Activated T-helper 1 cell treated with anti-CD3 and anti-CD28 coated beads, Interleukin-12 subunit alpha, Interleukin-12 subunit beta, Interleukin-2, Interleukin-4 antibody, amounts not matched to agents 30 ng/mL and 10 ng/mL and 1 ng/mL, durations not matched to agents 14 hours and 24 hours and 36 hours (primary cell): Measurements from ENCODE around the gene NLRP6. TPM values are rescaled to one million over a fixed set of nuclear protein-coding genes. Genes with fewer than 3 reads are reported as not detected.

ENCODE experiments used
- DNase-seq: peaks from one replicate; pipeline ENCODE4 v3.0.0; 2021; ENCODE audit warnings: low spot score
- H3K27ac Mint-ChIP-seq: one replicate; pipeline ENCODE4 v1.8.0; 2021; ENCODE audit warnings: mild to moderate bottlenecking, mixed read lengths
- H3K27me3 Mint-ChIP-seq: one replicate; pipeline ENCODE4 v1.8.0; 2022; ENCODE audit warnings: mild to moderate bottlenecking, moderate library complexity, mixed read lengths; ENCODE audit not compliant: insufficient read depth
- H3K36me3 Mint-ChIP-seq: one replicate; pipeline ENCODE4 v1.8.0; 2021; ENCODE audit warnings: low read depth, mixed read lengths
- H3K4me1 Mint-ChIP-seq: one replicate; pipeline ENCODE4 v1.8.0; 2021; ENCODE audit warnings: low read depth, mixed read lengths
- H3K4me3 Mint-ChIP-seq: one replicate; pipeline ENCODE4 v1.8.0; 2021; ENCODE audit warnings: mild to moderate bottlenecking, moderate library complexity, mixed read lengths
- H3K9me3 Mint-ChIP-seq: one replicate; pipeline ENCODE4 v1.8.0; 2021; ENCODE audit warnings: mixed read lengths
- intact Hi-C: fragments of 100-400 bp; cut with micrococcal nuclease; formaldehyde crosslinking; loops from one replicate; pipeline ENCODE4 v1.15.1; 2024
- total RNA-seq: library from RNA; stranded (reverse); gene quantifications from 2 replicates; pipeline ENCODE4 v1.2.3, GENCODE V29; 2022

The NLRP6 gene
- total RNA-seq, 1 donor from 2014 or later: 5.2 TPM

DNA sequence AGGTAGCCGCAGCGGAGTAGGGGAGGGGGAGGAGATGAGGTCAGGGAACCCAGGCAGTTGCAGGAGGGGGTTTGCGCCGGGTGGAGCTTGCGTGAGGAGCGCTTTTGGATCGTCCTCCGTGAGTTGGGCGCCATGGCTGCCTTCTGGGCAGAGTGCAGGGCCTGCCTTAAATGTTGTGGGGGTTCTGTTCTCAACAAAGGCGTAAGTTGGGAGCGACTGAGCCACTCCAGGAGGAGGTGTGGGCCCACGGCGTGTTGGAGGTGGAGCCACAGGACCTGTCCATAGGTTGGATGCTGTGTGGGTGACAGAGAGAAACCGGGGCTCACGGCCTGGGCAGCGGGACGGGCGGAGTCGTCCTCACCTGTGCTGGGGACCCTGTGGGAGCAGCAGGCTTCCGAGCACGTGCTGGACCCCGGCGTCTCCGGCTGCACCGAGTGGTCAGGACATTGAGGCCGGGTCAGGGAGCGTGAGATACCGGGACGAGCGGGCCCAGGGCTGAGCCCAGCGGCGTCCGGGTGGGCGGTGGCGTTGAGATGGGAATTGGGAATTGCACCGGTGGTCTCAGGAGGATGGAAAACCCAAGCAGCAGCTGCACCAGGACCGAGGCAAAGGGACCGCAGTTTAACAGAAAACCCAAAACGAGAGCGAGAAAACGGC, 9.7 kb downstream of the NLRP6 start:
- Mint-ChIP-seq H3K27ac (peak overlapping the region; percentile 98), H3K9me3 (no peaks in the 10 kb centered on the region), H3K4me3 (peak overlapping the region; percentile 95), H3K4me1 (peaks cover 42% of the 10 kb centered on the region), H3K36me3 (peaks cover 18% of the 10 kb centered on the region), H3K27me3 (peaks cover 6% of the 10 kb centered on the region)
- no peak for DNase-seq
- intact Hi-C loops: loop anchor here (2.0 to 5.0 kb wide), 5 partner anchors 19 to 69 kb away; partner anchors contain the start of genes PSMD13 and SIRT3

DNA sequence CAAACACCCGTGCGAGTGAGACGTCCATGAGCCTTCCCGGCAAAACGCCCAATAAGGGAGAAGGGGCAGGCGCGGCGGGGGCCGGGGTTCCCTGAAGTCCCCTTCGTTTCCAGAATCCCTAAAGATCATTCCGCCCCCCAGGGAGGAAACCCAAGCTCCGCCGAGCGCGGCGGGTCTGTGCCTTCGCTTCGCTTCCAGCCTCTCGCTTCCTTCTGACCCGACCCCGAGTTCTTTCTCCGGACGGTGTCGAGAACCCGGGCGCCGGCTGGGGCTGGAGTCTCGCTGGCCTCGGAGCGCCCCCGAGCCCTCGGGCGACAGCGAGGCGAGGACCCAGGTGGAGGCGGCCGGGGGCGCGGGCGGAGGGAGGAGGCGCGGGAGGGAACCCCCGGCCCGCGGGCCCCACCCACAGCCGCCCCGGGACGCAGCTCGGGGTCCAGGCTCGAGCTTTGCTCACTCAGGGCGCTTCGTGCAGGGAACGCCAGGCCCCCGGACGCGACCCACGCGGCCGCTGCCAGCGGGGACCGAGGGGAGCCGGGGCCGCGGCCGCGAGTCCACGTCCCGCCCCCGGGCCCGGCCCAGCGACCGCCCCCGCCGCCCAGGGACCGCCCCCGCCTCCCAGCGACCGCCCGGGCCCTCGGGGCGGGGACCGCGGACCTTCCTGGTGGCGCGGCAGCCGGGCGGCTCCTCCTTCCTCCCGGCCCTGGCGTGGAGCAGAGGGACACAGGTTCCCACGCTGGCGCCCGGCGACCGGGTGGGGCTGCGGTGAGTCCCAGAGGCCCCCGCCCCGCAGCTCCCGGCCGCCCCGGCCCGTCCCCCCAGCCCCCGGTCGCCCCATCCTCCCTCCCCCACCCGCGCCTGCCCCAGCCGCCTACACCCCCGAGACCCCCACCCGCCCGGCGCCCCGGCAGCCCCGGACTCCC, 10.5 kb downstream of the NLRP6 start, which contains the start of gene PGGHG:
TSS of gene PGGHG (plus strand) at position 649 of the 920 bp plus-strand sequence. CDS start 691 bp downstream, outside the sequence.
- Mint-ChIP-seq H3K4me1 (peaks cover 35% of the 10 kb centered on the region), H3K36me3 (peaks cover 15% of the 10 kb centered on the region), H3K27ac (peak within 1 kb of the TSS; percentile 98), H3K4me3 (peak within 1 kb of the TSS; percentile 95), H3K27me3 (peaks cover 6% of the 10 kb centered on the region), H3K9me3 (no peaks in the 10 kb centered on the region)
- intact Hi-C loops: loop anchor here (2.0 to 5.0 kb wide), 5 partner anchors 20 to 69 kb away; partner anchors contain the start of genes PSMD13 and SIRT3
- DNase-seq: peak; percentile 68

- peaks cover 33% of the 10 kb centered on the region for H3K4me1 Mint-ChIP-seq
- H3K27me3 Mint-ChIP-seq: peaks cover 6% of the 10 kb centered on the region
- DNase-seq: no peak
- H3K9me3 Mint-ChIP-seq: no peaks in the 10 kb centered on the region
- H3K4me3 Mint-ChIP-seq: peak overlapping the region; percentile 71
- H3K27ac Mint-ChIP-seq: peak overlapping the region; percentile 55
- intact Hi-C loops: loop anchor here (2.0 to 5.0 kb wide), 5 partner anchors 19 to 68 kb away; partner anchors contain the start of genes PSMD13 and SIRT3
- H3K36me3 Mint-ChIP-seq: peaks cover 15% of the 10 kb centered on the region
Observed at GRCh38 chr11:289398-289711, 11.1 kb downstream of the NLRP6 start.

GRCh38 chr11:289712-290620, 11.8 kb downstream of the NLRP6 start:
- H3K9me3 Mint-ChIP-seq: no peaks in the 10 kb centered on the region
- peaks cover 15% of the 10 kb centered on the region for H3K36me3 Mint-ChIP-seq
- DNase-seq: no peak

DNA sequence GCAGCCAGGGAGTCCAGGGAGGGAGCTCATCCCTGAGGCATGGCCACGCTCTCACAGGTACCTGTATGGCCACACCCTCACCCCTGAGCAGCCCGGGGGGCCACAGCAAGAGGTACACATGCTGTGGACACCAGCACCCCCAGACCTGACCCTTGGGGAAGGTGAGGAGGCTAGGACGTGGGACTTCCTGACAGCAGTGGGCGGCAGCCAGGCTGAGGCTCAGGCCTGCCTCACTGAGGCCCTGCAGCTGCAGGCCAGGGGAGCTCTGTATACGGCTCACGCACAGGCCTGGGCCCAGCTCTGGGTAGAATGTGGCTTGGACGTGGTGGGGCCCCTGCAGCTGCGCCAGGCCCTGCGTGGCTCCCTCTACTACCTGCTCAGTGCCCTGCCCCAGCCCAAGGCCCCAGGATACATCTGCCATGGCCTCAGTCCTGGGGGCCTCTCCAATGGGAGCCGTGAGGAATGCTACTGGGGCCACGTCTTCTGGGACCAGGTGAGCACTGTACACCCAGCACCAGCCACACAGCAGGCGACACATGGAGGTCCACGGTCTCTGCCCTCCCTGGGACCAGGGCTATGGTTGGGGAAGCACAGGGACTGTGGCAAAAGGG, 12.5 kb downstream of the NLRP6 start:
- DNase-seq: no peak
- peak overlapping the region; percentile 44 for H3K27ac Mint-ChIP-seq
- H3K9me3 Mint-ChIP-seq: no peaks in the 10 kb centered on the region
- peaks cover 29% of the 10 kb centered on the region for H3K4me1 Mint-ChIP-seq
- H3K27me3 Mint-ChIP-seq: peaks cover 6% of the 10 kb centered on the region
- intact Hi-C loops: no loop called here
- H3K36me3 Mint-ChIP-seq: peaks cover 11% of the 10 kb centered on the region
- H3K4me3 Mint-ChIP-seq: peak overlapping the region; percentile 71

More at GRCh38 chr11:289712-290620, 11.8 kb downstream of the NLRP6 start:
- intact Hi-C loops: loop anchor here (2.0 to 5.0 kb wide), 5 partner anchors 19 to 67 kb away; partner anchors contain the start of genes PSMD13 and SIRT3
- Mint-ChIP-seq H3K4me1 (peaks cover 33% of the 10 kb centered on the region), H3K27me3 (peaks cover 6% of the 10 kb centered on the region), H3K27ac (peak overlapping the region; percentile 65), H3K4me3 (peak overlapping the region; percentile 71)

- peak overlapping the region; percentile 71 for H3K4me3 Mint-ChIP-seq
- H3K4me1 Mint-ChIP-seq: peaks cover 21% of the 10 kb centered on the region
- peak overlapping the region; percentile 44 for H3K27ac Mint-ChIP-seq
- H3K36me3 Mint-ChIP-seq: peaks cover 11% of the 10 kb centered on the region
- no peak for DNase-seq
- H3K27me3 Mint-ChIP-seq: peaks cover 6% of the 10 kb centered on the region
- intact Hi-C loops: no loop called here
- no peaks in the 10 kb centered on the region for H3K9me3 Mint-ChIP-seq
Observed at GRCh38 chr11:291281-292210, 13.3 kb downstream of the NLRP6 start.

- Mint-ChIP-seq H3K9me3 (no peaks in the 10 kb centered on the region), H3K4me3 (no peak overlapping the region), H3K36me3 (peaks cover 11% of the 10 kb centered on the region), H3K27me3 (peaks cover 2% of the 10 kb centered on the region), H3K4me1 (peaks cover 16% of the 10 kb centered on the region), H3K27ac (no peak overlapping the region)
- intact Hi-C loops: no loop called here
- no peak for DNase-seq
Observed at GRCh38 chr11:292211-293121, 14.3 kb downstream of the NLRP6 start.

- Mint-ChIP-seq H3K27me3 (peaks cover 1% of the 10 kb centered on the region), H3K4me1 (peaks cover 15% of the 10 kb centered on the region), H3K36me3 (peaks cover 8% of the 10 kb centered on the region), H3K9me3 (no peaks in the 10 kb centered on the region), H3K4me3 (no peak overlapping the region), H3K27ac (no peak overlapping the region)
- intact Hi-C loops: no loop called here
- no peak for DNase-seq
Observed at GRCh38 chr11:293271-293851, 15.2 kb downstream of the NLRP6 start.

- peaks cover 15% of the 10 kb centered on the region for H3K4me1 Mint-ChIP-seq
- intact Hi-C loops: no loop called here
- H3K36me3 Mint-ChIP-seq: peaks cover 8% of the 10 kb centered on the region
- H3K9me3 Mint-ChIP-seq: no peaks in the 10 kb centered on the region
- H3K27ac Mint-ChIP-seq: no peak overlapping the region
- H3K27me3 Mint-ChIP-seq: peaks cover 1% of the 10 kb centered on the region
- DNase-seq: no peak
- no peak overlapping the region for H3K4me3 Mint-ChIP-seq
Observed at GRCh38 chr11:293852-294661, 15.8 kb downstream of the NLRP6 start.

- peaks cover 1% of the 10 kb centered on the region for H3K27me3 Mint-ChIP-seq
- intact Hi-C loops: no loop called here
- DNase-seq: no peak
- no peak overlapping the region for H3K27ac Mint-ChIP-seq
- H3K9me3 Mint-ChIP-seq: no peaks in the 10 kb centered on the region
- peaks cover 8% of the 10 kb centered on the region for H3K36me3 Mint-ChIP-seq
- peaks cover 15% of the 10 kb centered on the region for H3K4me1 Mint-ChIP-seq
- H3K4me3 Mint-ChIP-seq: no peak overlapping the region
Observed at GRCh38 chr11:294780-295179, 16.6 kb downstream of the NLRP6 start.
